ENCODE measurements around the gene CLRN1.
"Not testable (repeated sequence)": the region's sequence is repeated elsewhere in the genome, so short reads cannot be mapped to it uniquely, and the experiment has no call there.

Gene CLRN1, protein sequence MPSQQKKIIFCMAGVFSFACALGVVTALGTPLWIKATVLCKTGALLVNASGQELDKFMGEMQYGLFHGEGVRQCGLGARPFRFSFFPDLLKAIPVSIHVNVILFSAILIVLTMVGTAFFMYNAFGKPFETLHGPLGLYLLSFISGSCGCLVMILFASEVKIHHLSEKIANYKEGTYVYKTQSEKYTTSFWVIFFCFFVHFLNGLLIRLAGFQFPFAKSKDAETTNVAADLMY

DNA sequence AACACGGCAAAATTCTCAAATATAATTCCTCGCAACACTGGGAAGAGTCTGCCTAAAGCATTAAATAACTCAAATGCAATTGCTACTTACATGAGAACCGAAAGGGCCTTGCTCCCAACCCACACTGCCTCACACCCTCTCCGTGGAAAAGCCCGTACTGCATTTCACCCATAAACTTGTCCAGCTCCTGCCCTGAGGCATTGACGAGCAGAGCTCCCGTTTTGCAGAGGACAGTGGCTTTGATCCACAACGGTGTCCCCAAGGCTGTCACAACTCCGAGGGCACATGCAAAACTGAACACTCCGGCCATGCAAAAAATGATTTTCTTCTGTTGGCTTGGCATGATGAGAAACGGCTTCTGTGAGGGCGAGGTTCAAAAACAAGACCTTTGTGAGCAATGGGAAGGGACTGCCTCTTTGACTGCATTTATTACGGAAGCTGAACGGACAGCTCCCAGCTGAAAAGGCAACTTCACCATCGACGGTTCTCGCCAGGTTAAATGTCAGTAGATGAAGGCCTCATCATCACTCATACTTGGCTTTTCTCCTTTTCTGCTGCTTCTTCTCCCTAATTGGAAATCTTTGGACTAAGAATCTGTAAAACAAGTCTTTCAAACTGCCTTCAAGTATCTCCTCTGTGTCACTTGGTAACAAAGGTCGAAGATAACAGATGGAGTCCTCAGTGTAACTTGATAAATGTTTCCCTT lies at the start of gene CLRN1:
Gene CLRN1 (minus strand): TSS at position 362 of the 706 bp plus-strand sequence. CDS start 19 bp downstream, at position 343.
- no peak for DNase-seq

- DNase-seq = no peak
Observed at GRCh38 chr3:151016478-151016795, 43.9 kb upstream of the CLRN1 start.

DNA sequence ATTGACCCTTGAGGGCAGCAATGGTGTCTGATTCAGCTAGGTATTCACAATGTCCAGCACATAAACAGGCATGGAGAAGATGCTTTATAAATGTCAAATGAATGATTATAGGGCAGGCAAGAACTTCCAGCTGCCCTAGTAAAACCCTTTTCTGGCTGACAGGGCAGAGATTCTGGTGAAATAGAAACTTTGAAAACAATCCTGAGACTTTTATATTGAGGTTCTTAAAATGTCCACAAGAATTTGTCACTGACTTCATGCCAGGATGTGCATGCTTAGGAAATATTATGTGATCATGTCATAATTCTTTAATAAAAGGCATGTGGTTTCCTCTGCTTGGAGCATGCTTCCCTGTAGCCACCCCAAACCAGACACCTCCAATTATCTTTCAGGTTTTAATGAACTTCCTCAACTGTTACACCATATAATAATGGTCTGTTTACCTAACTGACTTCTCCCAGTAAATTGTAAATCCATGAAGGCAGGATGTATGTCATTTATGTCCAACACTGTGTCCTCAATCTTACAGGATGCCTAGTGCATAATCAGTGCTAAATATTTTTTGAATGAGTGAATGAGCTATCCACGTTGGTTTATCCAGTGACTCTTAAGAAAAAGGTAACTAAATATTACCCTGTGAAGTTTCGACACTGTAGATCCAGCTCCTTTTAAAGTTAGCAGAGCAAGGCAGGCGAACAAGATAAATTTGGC lies 43.4 kb upstream of the CLRN1 start:
- DNase-seq = no peak

GRCh38 chr3:151015181-151015580 lies 42.7 kb upstream of the CLRN1 start:
- DNase-seq = no peak

DNA sequence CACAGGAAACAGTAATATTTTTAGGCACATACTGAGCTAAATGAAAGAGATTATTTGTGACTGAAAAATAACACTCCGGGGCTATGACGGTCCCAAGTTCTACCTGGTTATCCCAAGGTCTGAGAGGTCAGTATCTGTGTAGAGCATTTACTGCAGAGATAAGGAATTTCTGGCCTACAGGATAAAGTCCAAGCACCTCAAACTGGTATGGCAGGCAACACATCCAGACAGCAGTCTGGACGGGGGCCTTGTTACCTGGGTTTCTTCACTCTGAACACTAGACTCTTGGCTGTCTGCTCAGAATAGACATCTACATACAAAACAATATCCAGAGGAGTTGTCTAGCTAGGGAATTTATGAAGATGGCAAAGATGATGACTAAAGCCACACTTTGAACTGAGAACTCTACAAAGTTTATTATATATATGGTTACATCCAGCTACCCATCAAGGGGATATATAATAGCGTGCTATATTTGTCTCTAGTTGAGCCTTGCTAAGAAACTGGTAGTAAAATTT lies 42.0 kb upstream of the CLRN1 start:
- DNase-seq = no peak

- DNase-seq = no peak
Observed at GRCh38 chr3:151012753-151013152, 40.2 kb upstream of the CLRN1 start.

DNA sequence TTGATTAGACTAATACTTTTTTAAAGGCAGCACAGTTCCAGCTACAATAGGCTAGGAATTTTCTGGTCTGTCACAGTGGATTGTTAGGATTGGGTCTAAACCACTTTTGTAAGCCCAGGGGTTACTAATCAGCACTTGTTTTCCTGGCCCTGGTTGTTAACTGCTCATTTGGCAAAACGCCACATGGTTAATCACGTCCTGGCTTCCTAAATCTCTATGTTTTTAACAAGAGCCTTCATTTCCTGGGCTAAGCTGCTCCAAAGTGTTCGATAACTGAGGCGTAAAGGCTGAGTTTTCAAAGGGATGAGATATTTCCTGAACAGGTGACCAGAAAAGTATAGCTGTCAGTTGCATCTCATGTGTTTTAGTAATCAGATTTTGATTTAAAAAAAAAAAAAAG lies 38.9 kb upstream of the CLRN1 start:
- no peak for DNase-seq

- DNase-seq = no peak
Observed at GRCh38 chr3:151009981-151010380, 37.5 kb upstream of the CLRN1 start.

- no peak for DNase-seq
Observed at GRCh38 chr3:151009430-151009829, 36.9 kb upstream of the CLRN1 start.

GRCh38 chr3:151008699-151009098 lies 36.2 kb upstream of the CLRN1 start:
- DNase-seq = no peak

DNA sequence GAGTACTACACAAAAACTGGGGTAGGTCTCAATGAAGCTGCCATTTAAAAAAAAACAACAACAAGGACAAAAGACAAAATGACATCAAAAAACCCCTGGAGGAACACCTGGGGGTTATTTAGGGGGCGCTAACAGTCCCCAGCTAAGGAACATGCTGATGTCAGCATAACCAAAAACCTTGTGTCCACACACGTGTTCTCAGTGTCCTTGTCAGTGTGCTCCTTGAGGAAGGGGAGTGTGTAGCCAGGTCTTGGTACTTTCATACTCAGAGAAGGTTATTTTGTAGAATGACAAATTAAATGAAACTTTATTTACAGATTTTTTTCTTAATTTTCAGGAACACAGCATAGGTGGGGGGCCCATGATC lies 31.2 kb upstream of the CLRN1 start:
- DNase-seq = no peak

DNA sequence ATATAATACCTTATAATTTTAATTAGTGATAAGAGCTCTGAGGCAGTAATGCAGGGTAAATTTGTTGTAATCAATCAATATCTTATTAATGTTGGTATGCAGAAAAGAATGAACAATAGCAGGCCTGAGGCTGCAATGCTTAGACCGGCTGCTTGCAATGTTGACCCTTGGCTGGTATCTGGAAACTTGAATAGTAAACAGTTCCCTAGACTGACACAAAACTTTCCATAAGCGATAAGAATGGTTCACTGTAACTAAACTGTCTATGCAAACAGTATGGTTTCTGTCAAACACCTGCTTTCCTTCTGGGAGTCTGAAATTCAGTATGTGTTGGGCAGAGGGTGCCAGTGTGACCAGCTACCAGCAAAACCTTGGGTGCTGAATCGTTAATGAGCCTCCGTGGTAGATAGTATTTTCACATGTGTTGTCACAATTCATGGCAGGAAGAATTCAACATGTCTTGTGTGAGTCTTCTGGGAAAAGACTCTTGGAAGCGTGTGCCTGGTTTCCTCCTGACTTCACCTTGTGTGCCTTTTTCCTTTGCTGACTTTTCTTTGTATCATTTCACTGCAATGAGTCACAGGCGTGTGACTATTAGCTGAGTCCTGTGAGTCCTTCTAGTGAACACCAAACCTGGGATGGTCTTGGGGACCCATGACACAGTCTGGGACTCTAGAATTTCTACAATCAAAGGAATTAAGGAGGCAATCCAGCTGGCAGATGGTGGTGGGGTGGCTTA lies 30.7 kb upstream of the CLRN1 start:
- DNase-seq = no peak

- DNase-seq = no peak
Observed at GRCh38 chr3:151002003-151002981, 29.8 kb upstream of the CLRN1 start.

DNA sequence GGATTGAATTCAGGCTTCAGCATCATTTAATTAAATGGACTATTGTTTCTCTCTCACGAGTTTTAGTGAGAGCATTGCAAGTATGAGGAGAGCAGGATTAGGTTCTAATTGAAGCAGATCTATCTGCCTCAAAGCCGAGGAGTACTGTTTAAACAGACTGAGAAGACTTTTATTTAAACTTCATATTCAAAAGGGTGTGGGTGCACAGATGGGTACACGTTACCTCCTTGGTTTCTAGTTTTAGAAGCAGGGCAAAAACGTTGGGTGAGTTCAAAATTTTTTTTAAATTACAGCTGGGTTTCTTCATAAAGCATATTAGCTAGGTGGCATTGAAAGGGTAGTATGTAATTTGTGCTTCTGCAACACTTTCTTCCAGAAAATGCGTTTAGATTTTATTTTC lies 26.5 kb upstream of the CLRN1 start:
- no peak for DNase-seq

- DNase-seq = no peak
Observed at GRCh38 chr3:150996731-150997130, 24.2 kb upstream of the CLRN1 start.

- DNase-seq = no peak
Observed at GRCh38 chr3:150995510-150995909, 23.0 kb upstream of the CLRN1 start.

DNA sequence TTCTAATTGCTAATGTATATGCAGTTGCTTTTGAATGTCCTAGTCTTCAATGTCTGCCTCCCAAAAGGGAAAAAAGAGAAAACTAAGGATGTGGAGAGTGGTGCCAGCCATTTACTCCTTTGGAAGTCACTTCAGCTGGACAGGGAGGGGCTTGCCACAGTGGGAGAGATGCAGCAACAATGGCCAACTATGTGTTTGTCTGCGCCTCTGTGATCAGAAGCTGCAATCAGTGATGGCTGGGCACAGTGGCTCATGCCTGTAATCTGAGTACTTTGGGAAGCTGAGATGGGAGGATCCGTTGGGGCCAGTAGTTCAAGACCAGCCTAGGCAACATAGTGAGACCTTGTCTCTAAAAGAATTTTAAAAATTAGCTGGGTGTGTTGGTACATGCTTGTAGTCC lies 16.7 kb upstream of the CLRN1 start:
- no peak for DNase-seq

DNA sequence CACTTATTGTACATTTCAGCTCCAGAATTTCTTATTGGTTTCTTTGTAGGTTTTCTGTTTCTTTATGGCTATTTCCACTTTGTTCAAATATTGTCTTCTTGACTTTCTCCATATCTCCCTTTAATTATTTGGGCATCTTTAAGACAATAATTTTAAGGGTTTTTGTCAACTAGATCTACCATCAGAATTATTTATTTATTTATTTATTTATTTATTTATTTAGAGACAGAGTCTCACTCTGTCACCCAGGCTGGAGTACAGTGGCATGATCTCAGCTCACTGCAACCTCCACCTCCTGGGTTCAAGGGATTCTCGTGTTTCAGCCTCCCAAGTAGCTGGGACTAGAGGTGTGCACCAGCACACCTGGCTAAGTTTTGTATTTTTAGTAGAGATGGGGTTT lies 15.9 kb upstream of the CLRN1 start:
- not testable (repeated sequence) for DNase-seq

DNA sequence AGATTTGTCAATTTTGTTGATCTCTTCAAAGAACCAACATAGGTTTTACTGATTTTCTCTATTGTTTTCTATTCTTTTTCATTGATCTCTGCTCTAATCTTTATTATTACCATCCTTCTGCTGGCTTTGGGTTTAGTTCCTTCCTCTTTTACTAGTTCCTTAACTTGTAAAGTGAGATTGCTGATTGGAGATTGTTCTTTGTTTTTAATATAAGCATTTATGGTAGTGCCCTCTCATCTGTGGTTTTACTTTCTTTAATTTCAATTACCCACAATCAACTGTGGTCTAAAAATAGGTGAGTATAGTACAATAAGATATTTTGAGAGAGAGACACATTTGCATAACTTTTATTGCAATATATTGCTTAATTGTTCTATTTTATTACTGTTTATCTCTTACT lies 13.2 kb upstream of the CLRN1 start:
- no peak for DNase-seq

DNA sequence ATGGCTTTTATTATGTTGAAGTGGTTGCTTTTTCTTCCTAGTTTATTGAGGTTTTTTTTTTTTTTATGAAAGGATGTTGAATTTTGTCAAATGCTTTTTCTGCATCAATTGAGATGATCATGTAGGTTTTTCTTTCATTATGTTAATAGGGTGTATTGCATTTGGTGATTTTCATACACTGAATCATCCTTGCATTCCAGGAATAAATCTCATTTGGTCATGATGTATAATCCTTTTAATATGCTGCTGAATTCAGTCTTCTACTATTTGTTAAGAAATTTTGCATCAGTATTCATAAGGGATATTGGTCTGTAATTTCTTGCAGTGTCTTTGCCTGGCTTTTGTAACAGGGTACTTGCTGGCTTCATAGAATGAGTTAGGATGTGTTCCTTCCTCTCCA lies 11.5 kb upstream of the CLRN1 start:
- no peak for DNase-seq

DNA sequence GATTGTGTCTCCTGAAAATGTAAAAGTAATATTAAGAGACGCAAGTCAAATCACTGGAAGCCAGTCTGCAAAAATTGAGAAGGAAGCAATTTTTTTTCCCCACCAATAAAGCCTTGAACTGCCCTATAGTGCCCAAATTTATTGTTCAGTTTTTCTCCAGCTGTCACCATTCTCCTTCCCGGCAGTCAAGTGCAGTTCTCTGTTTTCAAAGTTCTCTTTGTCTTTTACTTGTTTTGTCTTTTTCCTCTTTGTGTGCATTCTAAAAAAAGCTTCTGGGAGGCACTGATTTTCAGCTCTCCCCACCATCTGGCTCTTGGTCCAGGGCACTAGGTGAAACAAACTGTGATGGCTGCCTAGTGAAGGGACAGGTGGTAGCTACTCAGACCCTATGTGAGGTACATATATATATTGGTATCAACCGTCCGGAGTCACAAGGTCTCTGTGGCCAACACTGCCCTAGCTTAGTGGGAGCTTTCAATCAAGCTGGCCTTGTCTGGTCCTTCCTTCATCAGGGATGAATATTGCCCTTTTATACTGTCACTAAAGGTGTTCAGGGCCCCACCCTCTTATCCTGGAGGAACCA lies 6.1 kb upstream of the CLRN1 start:
- no peak for DNase-seq

- no peak for DNase-seq
Observed at GRCh38 chr3:150975992-150976368, 3.5 kb upstream of the CLRN1 start.

Data from activated CD4-positive, alpha-beta T cell treated with anti-CD3 and anti-CD28 coated beads, Interleukin-2, amount 50 U/mL, for 4 hours (primary cell).